HG02610 (cell line): Measurements from ENCODE around the gene GPATCH2.

Experiments
- ATAC-seq: cut with Tn5 transposase; IDR thresholded peaks from one replicate; pipeline ENCODE4 v1.9.1; 2021; ENCODE audit warnings: mild to moderate bottlenecking, moderate library complexity; ENCODE audit not compliant: unreplicated experiment

GPATCH2 gene

DNA sequence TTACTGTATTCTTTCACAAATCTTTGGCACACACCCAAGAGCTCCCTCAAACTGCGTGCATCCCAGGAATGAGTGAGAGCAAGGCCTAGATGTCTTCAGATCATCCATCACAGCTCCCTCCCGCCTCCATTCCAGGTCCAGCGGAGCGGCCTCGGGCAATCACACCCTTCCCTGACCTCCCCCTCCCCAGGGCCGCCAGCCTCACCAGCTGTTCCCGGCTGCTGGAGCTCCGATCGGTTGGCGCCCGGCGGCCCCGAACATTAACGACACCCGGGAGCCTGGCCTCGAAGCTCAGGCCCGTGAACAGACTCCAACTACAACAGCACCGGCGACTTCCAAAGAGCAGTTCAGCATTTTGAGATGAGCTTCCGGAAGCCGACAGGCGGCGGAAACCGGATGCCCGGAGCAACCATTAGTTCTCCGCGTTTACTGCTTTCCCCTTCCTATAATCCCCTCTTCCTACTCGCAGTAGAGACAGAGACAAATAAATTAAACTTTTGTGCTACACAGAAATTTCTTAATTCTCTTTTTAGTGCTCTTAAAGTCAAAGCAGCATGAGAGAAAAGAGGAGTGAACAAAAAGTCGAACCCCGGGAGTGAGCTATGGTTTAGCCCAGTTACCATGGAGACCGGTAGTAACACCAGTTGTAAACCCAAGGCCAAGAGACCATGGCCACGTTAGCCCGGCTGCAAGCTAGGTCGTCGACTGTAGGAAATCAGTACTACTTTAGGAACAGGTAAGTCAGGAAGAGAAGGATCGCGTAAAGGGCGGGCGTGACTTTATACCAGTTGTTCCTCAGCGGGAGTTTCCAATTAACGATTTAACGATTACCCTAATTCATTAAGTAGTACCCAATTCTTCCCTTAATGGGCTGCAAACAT, at the start of gene GPATCH2, which contains the start of gene SPATA17:
TSS of gene GPATCH2 (minus strand) at position 380 of the 881 bp plus-strand sequence. CDS start at position 261, 119 bp downstream.
TSS of gene SPATA17 (plus strand) at position 634 of the 881 bp plus-strand sequence. CDS start at position 669, 35 bp downstream.
- ATAC-seq: peak; percentile 98

DNA sequence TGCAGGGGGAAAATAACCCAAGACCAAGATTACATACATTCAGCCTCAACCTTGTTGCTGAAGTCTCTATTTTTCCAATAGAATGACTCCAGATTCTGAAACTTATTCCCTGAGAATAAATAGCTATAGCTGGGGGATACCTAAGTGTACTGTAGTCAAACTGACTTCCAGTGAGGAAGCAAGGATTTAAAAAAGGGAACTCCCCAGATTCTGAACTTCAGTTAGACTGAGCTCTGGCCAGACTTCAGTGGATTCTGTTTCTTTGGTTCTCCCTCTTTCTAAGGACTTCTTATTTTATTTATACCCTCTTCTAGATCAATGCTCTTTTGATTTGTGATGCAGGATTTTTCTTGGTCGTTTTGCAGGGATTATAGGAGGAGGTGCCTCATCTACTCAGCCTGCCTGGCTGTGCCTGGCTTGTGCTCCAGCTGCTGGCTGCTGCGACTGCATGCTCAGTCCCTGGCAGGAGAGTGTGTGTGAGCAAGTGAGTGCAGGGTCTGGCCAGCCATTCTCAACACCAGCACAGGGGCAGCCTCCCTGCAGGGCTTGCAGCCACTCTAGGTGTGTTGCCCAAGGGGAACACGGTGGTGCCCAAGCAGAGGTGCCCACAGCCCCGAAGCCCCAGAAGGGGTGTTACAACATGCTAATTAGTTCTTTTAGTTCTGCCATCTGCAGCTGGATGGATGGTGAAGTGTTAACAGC, 43.3 kb upstream of the GPATCH2 start:
- no peak for ATAC-seq

- ATAC-seq: peak; percentile 58
These were observed 42.5 kb upstream of the GPATCH2 start for GRCh38 chr1:217673387-217673786.

DNA sequence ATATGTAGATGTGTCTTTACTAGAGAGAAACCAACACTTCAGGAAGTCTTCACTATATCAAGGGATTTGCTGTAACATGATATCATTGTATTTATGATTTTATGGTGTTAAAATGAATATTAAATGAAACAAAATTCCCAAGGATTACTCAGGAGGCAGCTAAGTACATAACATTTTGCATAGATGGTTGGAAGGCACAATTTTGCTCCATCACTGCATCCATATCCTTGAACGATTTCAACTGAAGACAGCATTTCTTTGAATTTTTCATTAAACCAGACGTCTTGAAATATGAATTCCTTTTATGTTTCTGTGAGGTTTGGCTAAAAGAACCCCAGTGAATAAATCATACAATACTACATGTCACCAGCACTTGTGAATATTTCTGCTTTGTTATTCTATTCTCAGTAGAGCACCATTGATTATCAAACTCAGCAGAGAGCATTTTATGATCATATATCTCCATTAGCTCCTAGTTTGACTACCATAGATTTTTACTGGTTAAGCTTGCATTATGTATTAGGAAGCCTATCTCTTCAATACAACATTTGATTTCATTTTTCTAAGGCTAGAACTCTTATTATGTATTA, 37.6 kb upstream of the GPATCH2 start:
- ATAC-seq: no peak

GRCh38 chr1:217661407-217661806, 30.5 kb upstream of the GPATCH2 start:
- no peak for ATAC-seq

DNA sequence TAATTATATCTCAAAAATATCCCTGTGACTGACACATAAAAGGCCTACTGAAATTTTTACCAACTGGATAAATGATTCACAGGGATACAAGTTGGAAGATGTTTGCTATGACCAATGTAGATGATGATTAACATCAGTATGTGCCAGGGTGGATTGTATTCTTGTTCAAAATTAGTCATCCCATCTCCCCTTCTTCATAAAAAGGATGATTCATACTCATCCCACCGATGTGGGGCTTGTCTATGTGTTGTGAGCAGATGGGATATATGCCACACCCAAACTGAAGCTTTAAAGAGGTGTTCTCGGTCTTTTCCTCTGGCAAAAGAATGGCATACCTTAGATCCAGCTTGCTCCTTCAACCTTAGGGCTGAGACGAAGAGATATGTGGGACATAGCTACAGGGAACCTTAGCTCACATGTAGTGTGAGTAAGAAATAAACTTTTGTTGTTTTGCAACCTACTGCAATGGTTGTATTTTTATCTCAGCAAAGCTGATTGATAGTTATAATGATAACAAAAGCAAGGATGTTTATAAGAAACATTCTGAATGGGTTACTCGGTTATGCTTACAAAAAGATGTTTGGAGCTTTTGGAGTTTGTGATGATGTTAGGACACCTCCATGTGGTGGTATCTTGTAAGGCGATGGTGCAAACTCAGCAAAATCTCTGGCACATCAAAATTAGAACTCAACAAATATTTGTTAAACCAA, 29.6 kb upstream of the GPATCH2 start:
- no peak for ATAC-seq

- no peak for ATAC-seq
These were observed 19.8 kb upstream of the GPATCH2 start for GRCh38 chr1:217650674-217651073.

DNA sequence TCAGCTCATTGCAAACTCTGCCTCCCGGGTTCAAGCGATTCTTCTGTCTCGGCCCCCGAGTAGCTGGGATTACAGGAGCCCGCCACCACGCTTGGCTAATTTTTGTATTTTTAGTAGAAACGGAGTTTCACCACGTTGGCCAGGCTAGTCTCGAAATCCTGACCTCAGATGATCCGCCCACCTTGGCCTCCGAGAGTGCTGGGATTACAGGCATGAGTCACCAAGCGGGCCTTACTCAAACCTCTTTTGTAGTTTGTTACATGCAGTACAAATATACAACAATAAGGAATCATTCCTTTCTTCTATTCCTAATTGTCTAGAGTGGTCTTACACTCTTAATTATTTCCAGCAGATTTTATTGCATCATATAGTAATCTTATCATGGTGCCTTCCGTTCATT, 16.9 kb upstream of the GPATCH2 start:
- ATAC-seq: no peak

- ATAC-seq: no peak
These were observed 11.6 kb upstream of the GPATCH2 start for GRCh38 chr1:217642455-217642854.

GRCh38 chr1:217627431-217627830, 3.5 kb downstream of the GPATCH2 start:
- no peak for ATAC-seq

DNA sequence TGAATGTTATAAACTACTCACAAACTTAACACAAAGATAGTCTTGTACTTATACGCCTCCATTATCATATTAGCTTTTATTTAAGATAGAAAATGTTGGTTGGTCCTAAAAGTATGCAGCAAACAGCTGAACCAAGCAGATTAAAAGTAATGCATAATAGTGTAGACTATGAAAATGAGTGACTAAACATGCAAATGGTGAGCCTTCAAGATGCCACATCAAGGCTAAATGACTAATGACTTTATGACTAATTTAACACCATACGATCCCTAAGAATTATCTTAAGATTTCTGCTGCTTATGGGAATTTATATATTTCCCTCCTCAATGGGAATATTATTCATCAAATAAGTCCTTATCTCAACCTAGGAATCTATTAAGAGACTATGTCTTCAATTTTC, 4.6 kb downstream of the GPATCH2 start:
- no peak for ATAC-seq

- ATAC-seq: no peak
These were observed 8.8 kb downstream of the GPATCH2 start for GRCh38 chr1:217622042-217622441.

- ATAC-seq: peak; percentile 100
These were observed 10.1 kb downstream of the GPATCH2 start for GRCh38 chr1:217620814-217621213.

GRCh38 chr1:217617126-217617525, 13.8 kb downstream of the GPATCH2 start:
- ATAC-seq: no peak

GRCh38 chr1:217614200-217614712, 16.6 kb downstream of the GPATCH2 start:
- ATAC-seq: no peak

- ATAC-seq: no peak
These were observed 25.5 kb downstream of the GPATCH2 start for GRCh38 chr1:217605390-217605789.

GRCh38 chr1:217602380-217602779, 28.5 kb downstream of the GPATCH2 start:
- ATAC-seq: no peak

DNA sequence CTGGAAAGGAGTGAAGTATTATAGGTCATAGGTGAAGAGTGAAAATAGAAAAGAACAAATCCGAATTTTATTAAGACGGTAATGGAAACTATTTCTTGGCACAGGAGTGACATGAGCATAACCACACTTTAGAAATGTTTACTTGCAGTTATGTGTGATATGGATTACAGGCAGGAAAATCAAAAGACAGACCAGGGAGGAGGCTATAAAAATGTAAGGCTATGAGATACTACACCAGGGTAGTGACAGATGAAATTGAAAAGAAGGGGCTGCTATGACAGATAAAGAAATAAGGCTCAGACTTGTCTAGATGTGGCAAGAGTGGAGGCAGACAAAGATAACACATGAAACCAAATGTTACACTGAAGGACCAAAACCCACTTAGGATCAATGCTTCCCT, 31.7 kb downstream of the GPATCH2 start:
- no peak for ATAC-seq

GRCh38 chr1:217590598-217590997, 40.3 kb downstream of the GPATCH2 start:
- ATAC-seq: no peak

- ATAC-seq: no peak
These were observed 44.3 kb downstream of the GPATCH2 start for GRCh38 chr1:217586586-217586985.

GRCh38 chr1:217585577-217585976, 45.3 kb downstream of the GPATCH2 start:
- ATAC-seq: no peak
